HG02970 (cell line): ENCODE measurements around the gene ARSG.

Experiments
- ATAC-seq: cut with Tn5 transposase; IDR thresholded peaks from one replicate; pipeline ENCODE4 v1.9.1; 2021; ENCODE audit warnings: mild to moderate bottlenecking, moderate library complexity, moderate number of reproducible peaks; ENCODE audit not compliant: unreplicated experiment, low FRiP score

ARSG gene

GRCh38 chr17:68441070-68441770, 149.9 kb downstream of the ARSG start:
- no peak for ATAC-seq

- no peak for ATAC-seq
Observed at GRCh38 chr17:68443972-68444464, 152.7 kb downstream of the ARSG start.

GRCh38 chr17:68445671-68446070, 154.4 kb downstream of the ARSG start:
- ATAC-seq, result no peak

GRCh38 chr17:68446626-68447041, 155.3 kb downstream of the ARSG start:
- ATAC-seq, result no peak

- no peak for ATAC-seq
Observed at GRCh38 chr17:68449021-68449739, 157.9 kb downstream of the ARSG start.

- ATAC-seq, result no peak
Observed at GRCh38 chr17:68450391-68450790, 159.1 kb downstream of the ARSG start.

GRCh38 chr17:68450801-68451200, 159.5 kb downstream of the ARSG start:
- ATAC-seq, result no peak

- no peak for ATAC-seq
Observed at GRCh38 chr17:68451670-68452354, 160.5 kb downstream of the ARSG start.

GRCh38 chr17:68452724-68453290, 161.5 kb downstream of the ARSG start:
- no peak for ATAC-seq

GRCh38 chr17:68453991-68454665, 162.8 kb downstream of the ARSG start:
- no peak for ATAC-seq

- no peak for ATAC-seq
Observed at GRCh38 chr17:68455901-68456338, 164.6 kb downstream of the ARSG start.

GRCh38 chr17:68456339-68457167, 165.3 kb downstream of the ARSG start:
- ATAC-seq, result no peak

- ATAC-seq, result peak; percentile 12
Observed at GRCh38 chr17:68457168-68457538, 165.9 kb downstream of the ARSG start, which contains the start of gene WIPI1. TSS of gene WIPI1 (minus strand) at chr17:68457496. CDS start at chr17:68457421, 75 bp downstream.

- peak; percentile 82 for ATAC-seq
Observed at GRCh38 chr17:68457539-68458259, 166.4 kb downstream of the ARSG start.

- ATAC-seq, result no peak
Observed at GRCh38 chr17:68458260-68459036, 167.2 kb downstream of the ARSG start.

GRCh38 chr17:68459037-68459639, 167.8 kb downstream of the ARSG start:
- no peak for ATAC-seq

GRCh38 chr17:68460146-68460545, 168.9 kb downstream of the ARSG start:
- no peak for ATAC-seq

GRCh38 chr17:68460715-68461114, 169.4 kb downstream of the ARSG start:
- no peak for ATAC-seq
